ENCODE data around the gene NAA30. TPM values are rescaled to one million over a fixed set of nuclear protein-coding genes. Genes with fewer than 3 reads are reported as not detected.
"Not testable (repeated sequence)": the region's sequence is repeated elsewhere in the genome, so short reads cannot be mapped to it uniquely, and the experiment has no call there.

Gene NAA30
- polyA plus RNA-seq = 24.3 TPM
- long read RNA-seq, donor 1, full-length matches to known transcripts = 2 of 8 reads
- long read RNA-seq, donor 1, partial matches to known transcripts = 0 of 8 reads
- long read RNA-seq, donor 1, other reads (novel, unspliced or antisense) = 6 of 8 reads
- long read RNA-seq, donor 2, full-length matches to known transcripts = 6 of 63 reads
- long read RNA-seq, donor 2, partial matches to known transcripts = 57 of 63 reads
- long read RNA-seq, donor 2, other reads (novel, unspliced or antisense) = 0 of 63 reads
- long read RNA-seq, donor 3 = 0 reads
- long read RNA-seq, donor 4, full-length matches to known transcripts = 1 of 1 reads
- long read RNA-seq, donor 4, partial matches to known transcripts = 0 of 1 reads
- long read RNA-seq, donor 4, other reads (novel, unspliced or antisense) = 0 of 1 reads
- long read RNA-seq, donor 5, full-length matches to known transcripts = 6 of 6 reads
- long read RNA-seq, donor 5, partial matches to known transcripts = 0 of 6 reads
- long read RNA-seq, donor 5, other reads (novel, unspliced or antisense) = 0 of 6 reads
- long read RNA-seq, donor 6, full-length matches to known transcripts = 6 of 6 reads
- long read RNA-seq, donor 6, partial matches to known transcripts = 0 of 6 reads
- long read RNA-seq, donor 6, other reads (novel, unspliced or antisense) = 0 of 6 reads
- long read RNA-seq, donor 7, full-length matches to known transcripts = 5 of 5 reads
- long read RNA-seq, donor 7, partial matches to known transcripts = 0 of 5 reads
- long read RNA-seq, donor 7, other reads (novel, unspliced or antisense) = 0 of 5 reads
- long read RNA-seq, donor 8, full-length matches to known transcripts = 8 of 8 reads
- long read RNA-seq, donor 8, partial matches to known transcripts = 0 of 8 reads
- long read RNA-seq, donor 8, other reads (novel, unspliced or antisense) = 0 of 8 reads
- long read RNA-seq, donor 9, full-length matches to known transcripts = 7 of 17 reads
- long read RNA-seq, donor 9, partial matches to known transcripts = 5 of 17 reads
- long read RNA-seq, donor 9, other reads (novel, unspliced or antisense) = 5 of 17 reads
- long read RNA-seq, donor 10, full-length matches to known transcripts = 3 of 3 reads
- long read RNA-seq, donor 10, partial matches to known transcripts = 0 of 3 reads
- long read RNA-seq, donor 10, other reads (novel, unspliced or antisense) = 0 of 3 reads
- long read RNA-seq, donor 11, full-length matches to known transcripts = 5 of 5 reads
- long read RNA-seq, donor 11, partial matches to known transcripts = 0 of 5 reads
- long read RNA-seq, donor 11, other reads (novel, unspliced or antisense) = 0 of 5 reads

DNA sequence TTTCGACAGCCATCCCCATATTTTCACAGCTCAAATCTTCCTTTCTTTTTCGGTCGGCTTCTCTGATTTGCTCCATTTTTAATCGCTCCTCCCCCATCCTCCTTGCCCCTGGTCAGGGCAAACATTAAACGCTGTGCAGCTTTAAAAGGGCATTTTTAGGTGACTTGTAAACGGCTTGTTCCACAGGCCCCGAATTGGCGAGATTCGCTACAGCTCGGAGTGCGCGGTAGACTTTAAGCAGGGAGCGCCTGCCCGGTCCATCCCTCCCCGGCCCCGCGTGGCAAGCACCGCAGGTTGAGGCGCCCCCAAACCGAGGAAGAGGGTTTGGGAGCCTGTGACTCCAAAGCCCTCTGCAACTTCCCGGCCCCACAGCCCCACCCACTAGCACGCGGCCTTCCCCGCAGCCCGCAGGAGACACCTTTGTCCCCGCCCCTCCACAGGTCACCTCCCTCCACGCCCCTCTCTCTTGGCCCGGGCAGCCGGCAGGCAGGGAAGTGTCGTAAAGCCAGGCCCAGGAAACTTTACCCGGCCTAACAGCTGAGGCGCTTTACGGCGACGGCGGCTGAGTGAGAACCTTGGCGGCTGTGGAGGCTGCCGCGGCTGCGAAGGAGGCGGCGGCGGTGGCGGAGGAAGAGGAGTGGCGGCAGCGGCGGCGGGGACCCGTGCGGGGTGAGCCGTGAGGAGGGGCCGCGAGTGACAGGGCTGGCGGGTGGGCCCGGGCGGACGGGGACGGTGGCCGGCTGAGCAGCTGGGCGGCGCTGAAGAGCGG is at the start of gene NAA30:
TSS of gene NAA30 (plus strand) at position 550 of the 769 bp plus-strand sequence. CDS start 372 bp downstream, outside the sequence.
- no peaks in the 10 kb centered on the region for H3K9me3 ChIP-seq (ENCODE audit: control insufficient read depth, low read depth, low read length)
- H3K27me3 ChIP-seq (ENCODE audit: control insufficient read depth, insufficient read depth, low read length) = no peaks in the 10 kb centered on the region
- peak within 1 kb of the TSS; percentile 81 for H3K27ac ChIP-seq (ENCODE audit: low read length)
- no peaks in the 10 kb centered on the region for H3K36me3 ChIP-seq (ENCODE audit: control insufficient read depth, insufficient read depth, low read length)
- WGBS (ENCODE audit: insufficient coverage, low lambda C conversion rate) = no CpG with 5 or more reads among the region's 62 CpGs
- peaks cover 6% of the 10 kb centered on the region for H3K4me1 ChIP-seq (ENCODE audit: control insufficient read depth, insufficient read depth, low read length)
- DNase-seq = peak; percentile 95 to 98
- H3K4me3 ChIP-seq (ENCODE audit: low read length) = peak within 1 kb of the TSS; percentile 61

DNA sequence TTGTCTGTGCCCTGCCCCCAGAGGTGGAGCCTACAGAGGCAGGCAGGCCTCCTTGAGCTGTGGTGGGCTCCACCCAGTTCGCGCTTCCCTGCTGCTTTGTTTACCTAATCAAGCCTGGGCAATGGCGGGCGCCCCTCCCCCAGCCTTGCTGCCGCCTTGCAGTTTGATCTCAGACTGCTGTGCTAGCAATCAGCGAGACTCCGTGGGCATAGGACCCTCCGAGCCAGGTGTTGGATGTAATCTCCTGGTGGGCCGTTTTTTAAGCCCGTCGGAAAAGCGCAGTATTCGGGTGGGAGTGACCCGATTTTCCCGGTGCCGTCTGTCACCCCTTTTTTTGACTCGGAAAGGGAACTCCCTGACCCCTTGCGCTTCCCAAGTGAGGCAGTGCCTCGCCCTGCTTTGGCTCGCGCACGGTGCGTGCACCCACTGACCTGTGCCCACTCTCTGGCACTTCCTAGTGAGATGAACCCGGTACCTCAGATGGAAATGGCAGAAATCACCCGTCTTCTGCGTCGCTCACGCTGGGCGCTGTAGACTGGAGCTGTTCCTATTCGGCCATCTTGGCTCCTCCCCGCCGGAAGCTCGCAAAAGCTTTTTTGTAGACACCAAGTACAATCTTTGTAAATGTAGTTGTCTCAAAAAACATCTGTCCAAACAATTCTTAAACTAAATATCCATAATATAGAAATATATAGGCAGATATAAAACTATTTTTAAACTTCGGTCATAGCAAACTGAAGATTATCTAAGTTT is 46.7 kb upstream of the NAA30 start:
- H3K27ac ChIP-seq (ENCODE audit: low read length); H3K36me3 ChIP-seq (ENCODE audit: control insufficient read depth, insufficient read depth, low read length); H3K4me1 ChIP-seq (ENCODE audit: control insufficient read depth, insufficient read depth, low read length); H3K9me3 ChIP-seq (ENCODE audit: control insufficient read depth, low read depth, low read length); DNase-seq; H3K27me3 ChIP-seq (ENCODE audit: control insufficient read depth, insufficient read depth, low read length); H3K4me3 ChIP-seq (ENCODE audit: low read length): not testable (repeated sequence)
- 81% methylated on average over 5 of the region's 34 CpGs for WGBS (ENCODE audit: insufficient coverage, low lambda C conversion rate)

DNA sequence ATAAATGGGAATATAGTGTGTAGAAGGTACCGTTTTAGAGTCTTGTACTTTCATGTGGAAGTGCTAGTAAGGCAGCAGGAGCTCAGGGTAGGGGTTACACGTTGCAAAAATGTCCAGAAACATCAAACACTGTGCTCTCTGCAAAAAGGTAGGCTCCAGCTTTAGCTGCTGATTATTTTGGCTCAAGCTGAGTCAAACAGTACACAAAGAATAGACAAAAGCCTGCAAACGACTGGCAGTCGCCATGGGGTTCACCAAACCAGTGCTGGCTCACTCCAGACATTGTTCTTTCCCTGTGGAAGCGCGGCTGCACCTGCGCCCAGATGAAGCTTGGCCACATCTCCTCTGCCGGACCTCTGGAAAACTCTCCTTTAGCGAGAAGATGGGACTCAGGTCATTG is 45.3 kb upstream of the NAA30 start:
- Histone ChIP-seq H3K4me1 (ENCODE audit: control insufficient read depth, insufficient read depth, low read length) (no peaks in the 10 kb centered on the region), H3K9me3 (ENCODE audit: control insufficient read depth, low read depth, low read length) (no peaks in the 10 kb centered on the region), H3K36me3 (ENCODE audit: control insufficient read depth, insufficient read depth, low read length) (no peaks in the 10 kb centered on the region), H3K27ac (ENCODE audit: low read length) (no peak overlapping the region), H3K4me3 (ENCODE audit: low read length) (no peak overlapping the region), H3K27me3 (ENCODE audit: control insufficient read depth, insufficient read depth, low read length) (no peaks in the 10 kb centered on the region)
- no peak for DNase-seq
- WGBS (ENCODE audit: insufficient coverage, low lambda C conversion rate) = 80% methylated on average over 1 of the region's 9 CpGs

DNA sequence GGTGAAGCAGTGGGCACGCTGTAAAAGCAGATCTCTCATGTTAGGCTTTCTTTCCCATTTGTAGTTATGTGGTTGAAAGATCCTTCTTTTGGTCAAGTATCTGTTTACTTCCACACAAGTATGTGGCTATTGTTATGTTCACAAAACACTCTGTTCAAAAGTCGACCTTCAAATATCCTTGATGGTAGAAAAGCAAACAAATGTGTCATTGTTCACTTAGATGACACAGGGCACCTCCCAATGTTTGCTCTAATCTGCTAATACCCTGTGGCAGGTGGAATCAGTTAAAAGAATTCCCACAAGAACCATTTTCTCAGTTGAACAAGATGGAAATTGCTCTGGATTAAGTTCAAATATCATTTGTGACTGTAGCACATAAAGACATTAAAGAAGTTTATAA is 43.6 kb upstream of the NAA30 start:
- Histone ChIP-seq H3K9me3 (ENCODE audit: control insufficient read depth, low read depth, low read length) (no peaks in the 10 kb centered on the region), H3K4me3 (ENCODE audit: low read length) (no peak overlapping the region), H3K36me3 (ENCODE audit: control insufficient read depth, insufficient read depth, low read length) (no peaks in the 10 kb centered on the region), H3K27me3 (ENCODE audit: control insufficient read depth, insufficient read depth, low read length) (no peaks in the 10 kb centered on the region), H3K4me1 (ENCODE audit: control insufficient read depth, insufficient read depth, low read length) (no peaks in the 10 kb centered on the region), H3K27ac (ENCODE audit: low read length) (no peak overlapping the region)
- WGBS (ENCODE audit: insufficient coverage, low lambda C conversion rate) = no CpG with 5 or more reads among the region's 2 CpGs
- DNase-seq = no peak

- no peak for DNase-seq
- no peak overlapping the region for H3K27ac ChIP-seq (ENCODE audit: low read length)
- H3K4me1 ChIP-seq (ENCODE audit: control insufficient read depth, insufficient read depth, low read length) = no peaks in the 10 kb centered on the region
- H3K36me3 ChIP-seq (ENCODE audit: control insufficient read depth, insufficient read depth, low read length) = no peaks in the 10 kb centered on the region
- no peaks in the 10 kb centered on the region for H3K27me3 ChIP-seq (ENCODE audit: control insufficient read depth, insufficient read depth, low read length)
- no peak overlapping the region for H3K4me3 ChIP-seq (ENCODE audit: low read length)
- H3K9me3 ChIP-seq (ENCODE audit: control insufficient read depth, low read depth, low read length) = no peaks in the 10 kb centered on the region
- WGBS (ENCODE audit: insufficient coverage, low lambda C conversion rate) = 65% methylated on average over 3 of the region's 9 CpGs
Observed at GRCh38 chr14:57352396-57353170, 37.8 kb upstream of the NAA30 start.

GRCh38 chr14:57355081-57355800 is 35.1 kb upstream of the NAA30 start:
- 45% methylated on average over 2 of the region's 3 CpGs for WGBS (ENCODE audit: insufficient coverage, low lambda C conversion rate)
- H3K9me3 ChIP-seq (ENCODE audit: control insufficient read depth, low read depth, low read length) = no peaks in the 10 kb centered on the region
- no peak overlapping the region for H3K4me3 ChIP-seq (ENCODE audit: low read length)
- no peak overlapping the region for H3K27ac ChIP-seq (ENCODE audit: low read length)
- no peaks in the 10 kb centered on the region for H3K36me3 ChIP-seq (ENCODE audit: control insufficient read depth, insufficient read depth, low read length)
- DNase-seq = no peak
- H3K27me3 ChIP-seq (ENCODE audit: control insufficient read depth, insufficient read depth, low read length) = no peaks in the 10 kb centered on the region
- H3K4me1 ChIP-seq (ENCODE audit: control insufficient read depth, insufficient read depth, low read length) = no peaks in the 10 kb centered on the region

GRCh38 chr14:57362361-57362760 is 28.0 kb upstream of the NAA30 start:
- Histone ChIP-seq H3K27me3 (ENCODE audit: control insufficient read depth, insufficient read depth, low read length) (no peaks in the 10 kb centered on the region), H3K4me3 (ENCODE audit: low read length) (no peak overlapping the region), H3K4me1 (ENCODE audit: control insufficient read depth, insufficient read depth, low read length) (no peaks in the 10 kb centered on the region), H3K36me3 (ENCODE audit: control insufficient read depth, insufficient read depth, low read length) (no peaks in the 10 kb centered on the region), H3K27ac (ENCODE audit: low read length) (no peak overlapping the region), H3K9me3 (ENCODE audit: control insufficient read depth, low read depth, low read length) (no peaks in the 10 kb centered on the region)
- peak in 1 of 2 donors; percentile 4 for DNase-seq

DNA sequence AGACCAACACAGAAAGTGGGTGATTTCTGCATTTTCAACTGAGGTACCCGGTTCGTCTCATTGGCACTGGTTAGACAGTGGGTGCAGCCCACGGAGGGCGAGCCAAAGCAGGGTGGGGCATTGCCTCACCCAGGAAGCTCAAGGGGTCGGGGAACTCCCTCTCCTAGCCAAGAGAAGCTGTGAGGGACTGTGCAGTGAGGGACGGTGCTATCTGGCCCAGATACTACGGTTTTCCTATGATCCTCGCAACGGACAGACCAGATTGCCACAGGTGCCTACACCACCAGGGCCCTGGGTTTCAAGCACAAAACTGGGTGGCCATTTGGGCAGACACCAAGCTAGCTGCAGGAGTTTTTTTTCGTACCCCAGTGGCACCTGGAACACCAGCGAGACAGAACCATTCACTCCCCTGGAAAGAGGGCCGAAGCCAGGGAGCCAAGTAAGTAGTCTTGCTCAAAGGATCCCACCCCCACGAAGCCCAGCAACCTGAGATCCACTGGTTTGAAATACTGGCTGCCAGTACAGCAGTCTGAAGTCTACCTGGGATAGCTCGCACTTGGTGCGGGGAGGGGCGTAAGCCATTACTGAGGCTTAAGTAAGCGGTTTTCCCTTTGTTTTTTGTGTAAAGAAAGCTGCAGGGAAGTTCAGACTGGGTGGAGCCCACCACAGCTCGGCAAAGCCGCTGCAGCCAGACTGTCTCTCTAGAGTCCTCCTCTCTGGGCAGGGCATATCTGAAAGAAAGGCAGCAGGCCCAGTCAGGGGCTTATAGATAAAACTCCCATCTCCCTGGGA is 25.5 kb upstream of the NAA30 start:
- Histone ChIP-seq H3K27ac (ENCODE audit: low read length) (no peak overlapping the region), H3K9me3 (ENCODE audit: control insufficient read depth, low read depth, low read length) (no peaks in the 10 kb centered on the region), H3K27me3 (ENCODE audit: control insufficient read depth, insufficient read depth, low read length) (no peaks in the 10 kb centered on the region), H3K36me3 (ENCODE audit: control insufficient read depth, insufficient read depth, low read length) (no peaks in the 10 kb centered on the region), H3K4me3 (ENCODE audit: low read length) (no peak overlapping the region), H3K4me1 (ENCODE audit: control insufficient read depth, insufficient read depth, low read length) (no peaks in the 10 kb centered on the region)
- WGBS (ENCODE audit: insufficient coverage, low lambda C conversion rate) = no CpG with 5 or more reads among the region's 19 CpGs
- no peak for DNase-seq
